Hepatocyte (in vitro differentiated cells): ENCODE data around the gene TLR1. TPM values are rescaled to one million over a fixed set of nuclear protein-coding genes. Genes with fewer than 3 reads are reported as not detected.

Source experiments
- DNase-seq: peaks from one replicate; pipeline ENCODE4 v3.0.0-alpha.2; 2016; ENCODE audit warnings: low spot score
- H2AFZ ChIP-seq: fragments of 200-600 bp; sonication (generic); 2 replicates; pipeline ENCODE4 v1.6.0; 2016; ENCODE audit warnings: antibody characterized with exemption, mild to moderate bottlenecking
- H3K27ac ChIP-seq: fragments of 200-600 bp; sonication (generic); 2 replicates; pipeline ENCODE4 v1.5.1; 2016; ENCODE audit warnings: mild to moderate bottlenecking
- H3K27me3 ChIP-seq: fragments of 200-600 bp; sonication (generic); 2 replicates; pipeline ENCODE4 v1.6.1; 2016
- H3K36me3 ChIP-seq: fragments of 200-600 bp; sonication (generic); replicated peaks from 2 replicates; pipeline ENCODE4 v1.5.1; 2016; ENCODE audit warnings: low read depth; ENCODE audit not compliant: insufficient read depth
- H3K4me1 ChIP-seq: fragments of 200-600 bp; sonication (generic); 2 replicates; pipeline ENCODE4 v1.5.1; 2016; ENCODE audit warnings: mild to moderate bottlenecking, moderate library complexity; ENCODE audit not compliant: insufficient read depth
- H3K4me2 ChIP-seq: fragments of 200-600 bp; sonication (generic); 2 replicates; pipeline ENCODE4 v1.6.0; 2016
- H3K4me3 ChIP-seq: fragments of 200-600 bp; sonication (generic); 2 replicates; pipeline ENCODE4 v1.5.1; 2016; ENCODE audit warnings: mild to moderate bottlenecking
- H3K79me2 ChIP-seq: fragments of 200-600 bp; sonication (generic); 2 replicates; pipeline ENCODE4 v1.6.0; 2017; ENCODE audit warnings: mild to moderate bottlenecking
- H3K9me2 ChIP-seq: fragments of 200-600 bp; sonication (generic); replicated peaks from 2 replicates; pipeline ENCODE4 v1.6.0; 2017; ENCODE audit warnings: mild to moderate bottlenecking; ENCODE audit not compliant: insufficient read depth
- H3K9me3 ChIP-seq: fragments of 200-600 bp; sonication (generic); 2 replicates; pipeline ENCODE4 v1.5.1; 2016; ENCODE audit warnings: low read depth, mild to moderate bottlenecking
- H4K20me1 ChIP-seq: fragments of 200-600 bp; sonication (generic); 2 replicates; pipeline ENCODE4 v1.6.0; 2016; ENCODE audit warnings: mild to moderate bottlenecking; ENCODE audit not compliant: insufficient read depth, poor library complexity, severe bottlenecking
- EZH2 ChIP-seq: fragments of 200-600 bp; sonication (generic); IDR thresholded peaks from 2 replicates; pipeline ENCODE4 v1.6.1; 2016; ENCODE audit warnings: antibody characterized with exemption, mild to moderate bottlenecking, borderline replicate concordance
- EZH2phosphoT487 ChIP-seq: fragments of 200-600 bp; sonication (generic); IDR thresholded peaks from one replicate; pipeline ENCODE4 v1.6.1; 2018; ENCODE audit warnings: antibody characterized with exemption, mild to moderate bottlenecking, low read depth, moderate library complexity; ENCODE audit not compliant: unreplicated experiment, severe bottlenecking
- WGBS: methylation state at CpG from one replicate; pipeline ENCODE4 v1.1.6; 2016; ENCODE audit warnings: low lambda C conversion rate; ENCODE audit errors: missing lambda C conversion rate; 5-methylcytosine and 5-hydroxymethylcytosine counted together
- polyA plus RNA-seq: library from polyadenylated mRNA; unstranded; fragments of >200 nt; fragmentation: Nextera tagmentation; extraction: Ambion mirVana; gene quantifications from 2 replicates; pipeline ENCODE4 v1.2.1, GENCODE V29; 2016
- total RNA-seq: library from RNA; depleted of rRNA; stranded (reverse); fragments of >200 nt; gene quantifications from 2 replicates; pipeline ENCODE4 v1.2.3, GENCODE V29; 2014
- TF ChIP-seq, protein P1 (sequence below): fragments of 200-600 bp; sonication (generic); IDR thresholded peaks from 2 replicates; pipeline ENCODE4 v1.5.1; 2016; ENCODE audit warnings: antibody characterized with exemption, mild to moderate bottlenecking; ENCODE audit not compliant: poor library complexity

TLR1 gene
- total RNA-seq (2.7 and 4.2 TPM in 2 replicates), polyA plus RNA-seq (0.36 and 1.0 TPM in 2 replicates)

- Histone ChIP-seq H3K36me3 (no peaks in the 10 kb centered on the region), H3K4me2 (peak within 1 kb of the TSS; percentile 54), H3K9me3 (no peaks in the 10 kb centered on the region), H3K27me3 (no peaks in the 10 kb centered on the region), H3K4me3 (no peak within 1 kb of the TSS), H4K20me1 (no peaks in the 10 kb centered on the region), H3K4me1 (peaks cover 7% of the 10 kb centered on the region), H3K27ac (peak within 1 kb of the TSS; percentile 58), H3K9me2 (no peaks in the 10 kb centered on the region), H2AFZ (peak within 1 kb of the TSS; percentile 46), H3K79me2 (no peaks in the 10 kb centered on the region)
- no peak for TF ChIP-seq EZH2phosphoT487
- TF ChIP-seq, protein P1, sequence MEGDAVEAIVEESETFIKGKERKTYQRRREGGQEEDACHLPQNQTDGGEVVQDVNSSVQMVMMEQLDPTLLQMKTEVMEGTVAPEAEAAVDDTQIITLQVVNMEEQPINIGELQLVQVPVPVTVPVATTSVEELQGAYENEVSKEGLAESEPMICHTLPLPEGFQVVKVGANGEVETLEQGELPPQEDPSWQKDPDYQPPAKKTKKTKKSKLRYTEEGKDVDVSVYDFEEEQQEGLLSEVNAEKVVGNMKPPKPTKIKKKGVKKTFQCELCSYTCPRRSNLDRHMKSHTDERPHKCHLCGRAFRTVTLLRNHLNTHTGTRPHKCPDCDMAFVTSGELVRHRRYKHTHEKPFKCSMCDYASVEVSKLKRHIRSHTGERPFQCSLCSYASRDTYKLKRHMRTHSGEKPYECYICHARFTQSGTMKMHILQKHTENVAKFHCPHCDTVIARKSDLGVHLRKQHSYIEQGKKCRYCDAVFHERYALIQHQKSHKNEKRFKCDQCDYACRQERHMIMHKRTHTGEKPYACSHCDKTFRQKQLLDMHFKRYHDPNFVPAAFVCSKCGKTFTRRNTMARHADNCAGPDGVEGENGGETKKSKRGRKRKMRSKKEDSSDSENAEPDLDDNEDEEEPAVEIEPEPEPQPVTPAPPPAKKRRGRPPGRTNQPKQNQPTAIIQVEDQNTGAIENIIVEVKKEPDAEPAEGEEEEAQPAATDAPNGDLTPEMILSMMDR = peak; percentile 58
- 53% methylated on average over 7 of the region's 7 CpGs for WGBS
- peak; percentile 46 for DNase-seq
Measured at GRCh38 chr4:38804654-38805295, at the start of gene TLR1. TLR1 (minus strand) TSS chr4:38804791; CDS start chr4:38798831, 5,960 bp downstream.

DNA sequence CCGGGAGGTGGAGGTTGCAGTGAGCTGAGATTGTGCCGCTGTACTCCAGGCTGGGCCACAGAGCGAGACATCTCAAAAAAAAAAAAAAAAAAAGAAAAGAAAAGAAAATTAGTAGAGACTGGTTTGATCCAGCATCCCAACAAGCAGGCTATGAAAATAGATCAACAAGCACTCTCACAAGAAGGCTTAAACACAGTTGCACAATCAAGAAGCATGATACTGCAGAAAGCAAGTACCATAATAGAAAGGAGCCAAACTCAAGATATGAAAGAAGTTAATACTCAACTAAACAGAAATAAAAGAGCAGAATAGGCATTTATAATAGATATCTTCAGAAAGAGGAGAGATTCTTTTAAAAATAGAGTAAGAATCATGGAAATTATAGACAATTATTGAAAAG lies 41.4 kb upstream of the TLR1 start:
- no peaks in the 10 kb centered on the region for H3K79me2 ChIP-seq
- 61% methylated on average over 3 of the region's 3 CpGs for WGBS
- H2AFZ ChIP-seq = no peak overlapping the region
- H4K20me1 ChIP-seq = no peaks in the 10 kb centered on the region
- H3K27me3 ChIP-seq = no peaks in the 10 kb centered on the region
- no peak overlapping the region for H3K4me3 ChIP-seq
- no peaks in the 10 kb centered on the region for H3K9me3 ChIP-seq
- H3K4me1 ChIP-seq = no peaks in the 10 kb centered on the region
- TF ChIP-seq EZH2phosphoT487 (no peak), EZH2 (no peak)
- TF ChIP-seq, protein P1 = no peak
- H3K36me3 ChIP-seq = no peaks in the 10 kb centered on the region
- DNase-seq = no peak
- H3K9me2 ChIP-seq = no peaks in the 10 kb centered on the region
- no peak overlapping the region for H3K4me2 ChIP-seq
- H3K27ac ChIP-seq = no peak overlapping the region

DNA sequence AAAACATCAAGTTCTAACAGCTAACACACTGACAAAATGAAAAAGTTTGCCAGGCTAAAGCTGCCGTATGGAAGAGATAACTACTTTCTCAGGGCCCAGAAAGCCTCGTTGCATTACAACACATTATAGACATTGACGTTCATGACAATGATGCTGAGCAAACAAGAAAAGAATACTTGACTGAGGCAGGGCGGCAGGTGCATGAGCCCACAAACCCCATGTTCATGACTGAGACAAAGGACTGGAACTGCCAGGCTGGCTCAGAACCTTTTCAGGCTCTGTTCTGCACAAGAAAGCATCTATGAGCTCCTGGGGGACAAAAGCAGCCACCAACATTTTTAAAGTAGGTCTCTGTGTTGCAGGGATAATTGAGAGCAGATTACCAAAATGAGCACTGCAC lies 38.4 kb upstream of the TLR1 start:
- Histone ChIP-seq H3K4me1 (no peaks in the 10 kb centered on the region), H3K79me2 (no peaks in the 10 kb centered on the region), H3K4me2 (no peak overlapping the region), H3K9me3 (no peaks in the 10 kb centered on the region), H3K9me2 (no peaks in the 10 kb centered on the region), H3K4me3 (no peak overlapping the region), H2AFZ (no peak overlapping the region), H3K27ac (no peak overlapping the region), H3K36me3 (no peaks in the 10 kb centered on the region), H3K27me3 (no peaks in the 10 kb centered on the region), H4K20me1 (no peaks in the 10 kb centered on the region)
- no peak for TF ChIP-seq EZH2
- TF ChIP-seq, protein P1 = no peak
- no peak for TF ChIP-seq EZH2phosphoT487
- WGBS = 66% methylated on average over 4 of the region's 4 CpGs
- DNase-seq = no peak
